ENCODE data around the gene HAVCR1.

DNA sequence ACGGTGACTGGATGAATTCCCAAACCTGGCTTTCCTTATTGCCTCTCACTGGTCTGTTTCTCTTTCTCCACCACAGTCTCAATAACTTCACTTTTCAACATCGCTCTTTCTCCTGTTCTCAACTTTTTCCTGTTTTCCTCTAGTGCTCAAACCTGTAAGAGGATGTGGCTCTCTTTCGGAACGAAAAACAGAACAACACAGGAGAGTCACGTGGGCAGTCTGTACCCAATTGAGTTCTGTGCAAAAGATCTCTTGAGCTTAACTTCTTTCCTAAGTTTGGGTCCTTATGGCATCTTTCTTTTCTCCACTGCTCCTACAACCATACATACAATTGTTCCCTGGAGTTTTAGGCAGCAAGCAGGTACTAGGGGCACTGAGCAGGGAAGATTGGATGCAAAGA lies 8.9 kb downstream of the HAVCR1 start:
- TF ChIP-seq ZNF274 (IDR thresholded peaks at IDR 0.05; ENCODE audit: low read depth, low read length) (no peak), YY1 (IDR thresholded peaks at IDR 0.05; ENCODE audit: insufficient read depth, insufficient read length) (no peak)

Data from NT2/D1 (cell line).